ENCODE data around the gene ATP10A. TPM values are rescaled to one million over a fixed set of nuclear protein-coding genes. Genes with fewer than 3 reads are reported as not detected.

The ATP10A gene
- polyA plus RNA-seq (not detected in 3 replicates), polyA minus RNA-seq (not detected in 3 replicates)
- polyA plus RNA-seq (2011; ENCODE audit: low read depth), result not detected
- not detected in 2 replicates for polyA plus RNA-seq (2011; cell fraction: cytosol; rRNA removed)
- polyA plus RNA-seq (2011; cell fraction: nucleus; rRNA removed), result not detected in 2 replicates
- polyA plus RNA-seq (2012; ENCODE audit: low replicate concordance), result not detected in 2 replicates
- polyA minus RNA-seq (2011; cell fraction: cytosol; rRNA and poly(A)+ RNA removed), result not detected
- polyA minus RNA-seq (2011; cell fraction: nucleus; rRNA and poly(A)+ RNA removed), result not detected in 2 replicates

- no peaks in the 10 kb centered on the region for H3K9me1 ChIP-seq (ENCODE audit: control insufficient read depth, extremely low read depth, insufficient read depth, low read length)
- dilution Hi-C loops (cut with MboI; ENCODE audit: extremely low pct_ligation_motif_present, low sequenced_read_pairs), result no loop called here
- no peaks in the 10 kb centered on the region for H3K36me3 ChIP-seq (ENCODE audit: control insufficient read depth in 2 of 2, extremely low read depth in 1 of 2, insufficient read depth in 2 of 2, low read length in 2 of 2)
- H3K27ac ChIP-seq (ENCODE audit: control insufficient read depth, insufficient read depth, low read length), result no peak within 1 kb of the TSS
- H3K9ac ChIP-seq (ENCODE audit: control insufficient read depth, extremely low read depth, insufficient read depth, low read length), result no peak within 1 kb of the TSS
- H3K27me3 ChIP-seq (ENCODE audit: control insufficient read depth, extremely low read depth, insufficient read depth, low read length), result peaks cover 16% of the 10 kb centered on the region
- H3K4me2 ChIP-seq (ENCODE audit: control insufficient read depth, extremely low read depth, insufficient read depth, low read depth, low read length), result no peak within 1 kb of the TSS
- no peaks in the 10 kb centered on the region for H3K4me1 ChIP-seq (ENCODE audit: control insufficient read depth, extremely low read depth, insufficient read depth, low read length)
- no peak within 1 kb of the TSS for H2AFZ ChIP-seq (ENCODE audit: control insufficient read depth, low read length)
- H3K79me2 ChIP-seq (ENCODE audit: control insufficient read depth, insufficient read depth, low read length), result no peaks in the 10 kb centered on the region
- no peak for DNase-seq (ENCODE audit: low read depth, low spot score)
- no peak for FAIRE-seq
- no peaks in the 10 kb centered on the region for H4K20me1 ChIP-seq (ENCODE audit: control insufficient read depth, extremely low read depth, insufficient read depth, low read length)
- TF ChIP-seq CTCF (optimal IDR thresholded peaks at IDR 0.05 in 1 of 3, IDR thresholded peaks at IDR 0.05 in 1 of 3, conservative IDR thresholded peaks at IDR 0.05 in 1 of 3; ENCODE audit: extremely low read depth in 1 of 3, insufficient read depth in 2 of 3, low read length in 3 of 3), result no peak
- TF ChIP-seq EZH2 (IDR thresholded peaks at IDR 0.05; ENCODE audit: low read length), result no peak
- H3K4me3 ChIP-seq (ENCODE audit: control insufficient read depth in 2 of 3, extremely low read depth in 1 of 3, insufficient read depth in 2 of 3, low read depth in 1 of 3, low read length in 3 of 3), result no peak within 1 kb of the TSS
- peaks cover 4% of the 10 kb centered on the region for H3K9me3 ChIP-seq (ENCODE audit: control insufficient read depth, low read depth, low read length)
Measured at GRCh38 chr15:25863111-25863967, at the start of gene ATP10A. ATP10A (minus strand) TSS chr15:25863327; CDS start chr15:25863096, 231 bp downstream.

GRCh38 chr15:25912035-25912434, 48.9 kb upstream of the ATP10A start:
- no peak overlapping the region for H3K4me2 ChIP-seq (ENCODE audit: control insufficient read depth, extremely low read depth, insufficient read depth, low read depth, low read length)
- H2AFZ ChIP-seq (ENCODE audit: control insufficient read depth, low read length), result no peak overlapping the region
- no peaks in the 10 kb centered on the region for H3K27me3 ChIP-seq (ENCODE audit: control insufficient read depth, extremely low read depth, insufficient read depth, low read length)
- no peak overlapping the region for H3K9ac ChIP-seq (ENCODE audit: control insufficient read depth, extremely low read depth, insufficient read depth, low read length)
- H3K36me3 ChIP-seq (ENCODE audit: control insufficient read depth in 2 of 2, extremely low read depth in 1 of 2, insufficient read depth in 2 of 2, low read length in 2 of 2), result no peaks in the 10 kb centered on the region
- dilution Hi-C loops (cut with MboI; ENCODE audit: extremely low pct_ligation_motif_present, low sequenced_read_pairs), result no loop called here
- DNase-seq (ENCODE audit: low read depth, low spot score) (no peak), FAIRE-seq (no peak)
- no peaks in the 10 kb centered on the region for H3K79me2 ChIP-seq (ENCODE audit: control insufficient read depth, insufficient read depth, low read length)
- no peaks in the 10 kb centered on the region for H4K20me1 ChIP-seq (ENCODE audit: control insufficient read depth, extremely low read depth, insufficient read depth, low read length)
- H3K4me3 ChIP-seq (ENCODE audit: control insufficient read depth in 2 of 3, extremely low read depth in 1 of 3, insufficient read depth in 2 of 3, low read depth in 1 of 3, low read length in 3 of 3), result no peak overlapping the region
- H3K9me1 ChIP-seq (ENCODE audit: control insufficient read depth, extremely low read depth, insufficient read depth, low read length), result no peaks in the 10 kb centered on the region
- H3K4me1 ChIP-seq (ENCODE audit: control insufficient read depth, extremely low read depth, insufficient read depth, low read length), result no peaks in the 10 kb centered on the region
- peaks cover 2% of the 10 kb centered on the region for H3K9me3 ChIP-seq (ENCODE audit: control insufficient read depth, low read depth, low read length)
- TF ChIP-seq EZH2 (IDR thresholded peaks at IDR 0.05; ENCODE audit: low read length) (no peak), CTCF (optimal IDR thresholded peaks at IDR 0.05 in 1 of 3, IDR thresholded peaks at IDR 0.05 in 1 of 3, conservative IDR thresholded peaks at IDR 0.05 in 1 of 3; ENCODE audit: extremely low read depth in 1 of 3, insufficient read depth in 2 of 3, low read length in 3 of 3) (no peak)
- H3K27ac ChIP-seq (ENCODE audit: control insufficient read depth, insufficient read depth, low read length), result no peak overlapping the region
